Erythroblast (primary cell): Measurements from ENCODE around the gene NKX1-1.

Source experiments
- DNase-seq, 2 experiments: peaks; one replicate each; lab custom pipeline; 2025; lab: John Stamatoyannopoulos, UW
- GATA1 ChIP-seq: IDR thresholded peaks from 2 replicates; pipeline ENCODE4 v1.6.1; 2011; ENCODE audit warnings: low read depth, mild to moderate bottlenecking, control low read depth, low read length, moderate library complexity
- POLR2A ChIP-seq: IDR thresholded peaks from 2 replicates; pipeline ENCODE4 v1.6.1; 2011; ENCODE audit warnings: mild to moderate bottlenecking, low read length

The NKX1-1 gene

DNA sequence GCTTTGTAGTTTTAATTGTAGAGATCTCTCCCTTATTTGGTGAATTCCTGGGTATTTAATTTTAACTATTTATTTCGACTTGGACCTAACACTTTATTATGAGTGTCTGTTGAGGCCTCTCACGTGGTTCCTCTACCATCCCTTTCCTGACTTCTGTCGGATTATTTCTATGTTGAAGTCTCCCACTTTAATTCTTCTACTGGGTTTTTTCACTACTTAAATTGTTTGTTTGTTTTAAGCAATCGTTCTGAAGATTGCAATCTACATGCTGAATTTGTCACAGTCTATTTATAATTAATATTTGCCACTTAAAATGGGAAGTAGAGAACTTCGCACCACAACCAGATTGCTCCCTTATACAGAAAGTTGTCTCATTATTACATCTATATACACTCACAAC is 20.8 kb upstream of the NKX1-1 start:
- DNase-seq, result no peak
- no peak for TF ChIP-seq POLR2A
- TF ChIP-seq GATA1, result no peak

- TF ChIP-seq POLR2A (no peak), GATA1 (no peak)
- no peak for DNase-seq
These were observed 15.4 kb upstream of the NKX1-1 start for GRCh38 chr4:1421657-1422056.

GRCh38 chr4:1419708-1420107 is 13.5 kb upstream of the NKX1-1 start:
- no peak for TF ChIP-seq GATA1
- TF ChIP-seq POLR2A, result no peak
- DNase-seq, result no peak

DNA sequence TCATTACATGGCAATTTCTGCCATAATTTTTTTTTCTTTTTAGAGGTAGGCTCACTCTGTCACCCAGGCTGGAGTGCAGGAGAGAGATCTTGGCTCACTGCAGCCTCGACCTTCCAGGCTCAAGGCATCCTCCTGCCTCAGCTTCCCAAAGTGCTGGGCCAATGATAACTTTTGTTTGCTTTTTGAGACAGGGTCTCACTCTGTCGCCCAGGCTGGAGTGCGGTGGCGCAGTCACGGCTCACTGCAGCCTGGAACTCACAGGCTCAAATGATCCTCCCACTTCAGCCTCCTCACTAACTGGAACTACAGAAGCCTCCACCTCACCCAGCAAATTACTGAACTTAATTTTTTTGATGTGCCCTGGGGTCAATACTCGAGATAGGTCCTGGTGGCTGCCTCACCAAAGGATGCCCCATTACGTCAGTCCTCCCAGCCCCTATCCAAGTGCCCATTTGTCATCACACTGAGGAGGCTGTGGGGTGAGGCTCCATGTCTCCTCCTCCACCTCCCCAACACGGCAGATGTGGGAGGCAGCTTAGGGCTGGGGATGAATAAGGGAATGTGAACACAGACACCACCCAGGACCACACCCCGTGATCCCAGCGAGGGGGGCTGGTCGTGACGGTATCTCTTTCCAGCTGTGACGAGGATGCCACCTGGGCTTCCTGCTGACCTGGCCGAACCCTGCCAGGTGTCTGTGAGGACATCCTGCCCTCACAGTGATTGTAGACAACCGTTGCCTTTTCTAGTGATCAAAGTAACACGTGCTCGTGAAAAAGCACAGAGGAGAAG is 12.4 kb upstream of the NKX1-1 start:
- no peak for DNase-seq
- TF ChIP-seq POLR2A (no peak), GATA1 (no peak)

DNA sequence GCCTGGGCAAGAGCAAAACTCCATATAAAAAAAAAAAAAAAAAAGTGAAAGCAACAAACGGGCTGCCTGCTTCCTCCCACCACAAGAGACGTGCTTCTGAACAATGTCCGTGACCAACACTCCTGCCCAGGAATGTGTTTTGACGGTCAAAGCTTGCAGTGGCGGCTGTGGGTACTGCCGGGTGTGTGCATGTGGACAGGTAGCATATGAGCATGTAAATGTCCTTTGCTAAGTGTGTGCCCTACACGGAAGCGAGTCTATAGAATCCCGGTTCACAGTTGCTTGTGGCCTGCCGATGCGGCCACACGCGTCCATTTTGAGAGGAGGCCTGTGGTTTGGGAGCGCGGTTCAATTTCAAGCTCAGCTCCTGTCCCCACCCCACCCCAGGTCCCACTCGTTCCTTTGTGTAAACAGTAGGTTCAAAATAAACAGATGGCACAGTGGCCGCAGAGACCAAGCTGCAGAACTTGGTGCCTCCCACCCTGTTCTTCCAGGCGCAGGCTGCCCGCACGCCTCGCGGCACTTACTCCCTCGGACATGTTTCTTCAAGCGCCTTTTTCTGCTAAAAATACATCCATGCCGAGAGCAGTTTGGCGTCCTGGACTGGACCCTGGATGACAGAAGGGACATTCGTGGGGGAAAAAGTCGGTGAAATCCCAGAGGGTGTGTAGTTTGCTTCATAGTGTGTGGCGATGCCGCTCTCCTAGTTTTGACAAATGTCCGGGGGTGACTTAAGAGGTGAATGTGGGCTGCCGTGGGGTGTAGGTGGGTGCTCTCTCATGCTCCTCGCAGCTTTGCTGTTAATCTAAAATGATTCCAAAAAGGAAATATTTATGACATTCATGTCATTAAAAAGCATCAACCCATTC is 11.5 kb upstream of the NKX1-1 start:
- TF ChIP-seq GATA1 (no peak), POLR2A (no peak)
- no peak for DNase-seq

GRCh38 chr4:1416948-1417260 is 10.7 kb upstream of the NKX1-1 start:
- DNase-seq, result no peak
- TF ChIP-seq POLR2A (no peak), GATA1 (no peak)

DNA sequence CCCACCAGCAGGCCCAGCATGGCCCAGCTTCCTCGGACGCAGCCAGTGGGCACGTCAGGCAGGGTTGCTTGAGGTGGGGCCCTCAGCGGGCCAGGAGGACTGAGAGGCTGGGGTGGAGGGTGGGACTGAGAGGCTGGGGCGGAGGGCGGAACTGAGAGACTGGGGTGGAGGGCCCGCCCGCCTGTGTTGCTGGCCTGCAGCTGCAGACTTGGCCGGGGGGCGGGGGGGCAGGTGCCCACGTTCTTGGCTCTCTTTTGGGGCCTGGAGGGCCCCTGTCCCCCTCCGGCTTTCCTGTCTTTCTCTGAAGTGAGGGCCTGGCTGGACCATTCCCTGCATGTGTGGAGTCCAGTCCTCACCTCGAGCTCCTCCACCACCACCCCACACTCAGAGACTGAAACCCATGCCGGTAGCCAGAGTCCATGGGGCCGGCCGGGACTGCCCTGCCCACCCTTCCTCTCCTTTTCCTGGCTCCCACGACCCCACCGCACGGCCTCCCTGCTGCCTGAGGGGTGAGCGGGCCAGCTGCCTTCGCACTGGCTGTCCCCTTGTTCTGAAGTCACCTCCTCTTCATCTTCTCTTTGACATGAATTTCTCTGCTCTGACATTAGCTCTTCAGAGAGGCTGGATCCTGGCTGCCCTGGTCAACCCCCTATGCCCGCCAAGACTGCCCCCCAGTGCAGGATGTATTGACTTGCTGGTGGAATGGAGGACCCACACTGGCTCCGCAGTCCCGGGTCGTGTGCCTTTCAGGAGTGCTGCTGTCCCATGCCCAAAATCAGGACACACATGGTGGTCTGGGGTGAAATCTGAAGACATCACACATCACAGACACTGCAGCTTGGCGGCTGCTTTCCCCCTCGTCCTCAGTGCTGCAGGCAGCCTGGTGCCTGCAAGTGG is 10.1 kb upstream of the NKX1-1 start:
- TF ChIP-seq POLR2A (no peak), GATA1 (no peak)
- no peak for DNase-seq

DNA sequence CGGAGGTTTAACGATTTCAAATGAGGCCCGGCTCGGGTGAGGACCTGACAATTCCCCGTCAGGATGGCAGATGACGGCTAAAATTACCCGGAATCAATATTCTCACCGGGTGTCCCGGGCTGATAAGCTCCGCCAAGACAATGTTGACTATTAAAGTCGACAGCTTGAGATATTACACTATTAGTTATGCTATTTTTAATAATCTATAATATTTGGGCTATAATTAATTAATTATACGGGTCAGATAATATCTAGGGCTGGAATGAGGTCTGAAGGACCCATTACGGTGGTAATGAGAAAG is 9.4 kb upstream of the NKX1-1 start:
- TF ChIP-seq POLR2A, result no peak
- no peak for DNase-seq

DNA sequence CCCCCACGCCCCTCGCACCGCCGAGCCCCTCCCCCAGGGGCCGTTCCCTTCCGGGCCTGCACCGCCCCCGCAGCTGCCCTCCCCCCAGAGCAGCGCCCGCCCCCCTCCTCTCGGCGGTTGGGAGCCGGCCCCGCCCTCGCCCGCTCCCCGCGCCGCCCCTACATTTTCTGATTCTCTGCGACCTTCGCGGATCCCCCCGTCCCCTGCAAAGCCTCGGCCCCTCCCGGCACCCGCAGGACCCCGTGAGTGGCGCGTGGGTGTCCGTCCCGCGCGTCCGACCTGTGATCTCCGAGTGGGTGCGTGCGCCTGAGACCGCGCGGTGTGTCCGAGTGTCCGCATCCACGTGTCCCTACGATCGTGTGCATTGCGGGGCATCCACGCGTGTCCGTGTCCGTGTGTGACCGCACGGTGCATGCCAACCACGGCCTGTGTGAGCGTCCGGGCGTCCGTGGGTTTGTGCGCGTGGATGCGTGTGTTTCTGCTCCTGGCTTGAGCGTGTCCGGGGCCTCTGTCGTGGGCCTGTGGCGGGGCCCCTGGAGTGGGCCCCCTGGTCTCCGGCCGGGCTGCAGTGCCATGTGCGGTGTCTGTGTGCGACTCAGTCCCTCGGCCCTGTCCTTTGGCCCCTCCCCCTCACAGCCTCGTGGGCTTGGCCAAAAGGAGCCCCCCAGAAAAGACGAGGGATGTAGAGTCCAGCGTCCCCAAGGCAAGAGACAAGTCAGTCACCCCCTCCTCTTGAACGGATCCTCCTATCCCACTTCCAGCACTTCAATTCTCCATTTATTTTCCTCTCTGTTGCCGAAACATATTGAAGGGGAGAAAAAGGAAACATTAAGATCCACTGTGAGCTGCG is 8.8 kb upstream of the NKX1-1 start:
- DNase-seq, result no peak
- TF ChIP-seq GATA1 (no peak), POLR2A (no peak)

DNA sequence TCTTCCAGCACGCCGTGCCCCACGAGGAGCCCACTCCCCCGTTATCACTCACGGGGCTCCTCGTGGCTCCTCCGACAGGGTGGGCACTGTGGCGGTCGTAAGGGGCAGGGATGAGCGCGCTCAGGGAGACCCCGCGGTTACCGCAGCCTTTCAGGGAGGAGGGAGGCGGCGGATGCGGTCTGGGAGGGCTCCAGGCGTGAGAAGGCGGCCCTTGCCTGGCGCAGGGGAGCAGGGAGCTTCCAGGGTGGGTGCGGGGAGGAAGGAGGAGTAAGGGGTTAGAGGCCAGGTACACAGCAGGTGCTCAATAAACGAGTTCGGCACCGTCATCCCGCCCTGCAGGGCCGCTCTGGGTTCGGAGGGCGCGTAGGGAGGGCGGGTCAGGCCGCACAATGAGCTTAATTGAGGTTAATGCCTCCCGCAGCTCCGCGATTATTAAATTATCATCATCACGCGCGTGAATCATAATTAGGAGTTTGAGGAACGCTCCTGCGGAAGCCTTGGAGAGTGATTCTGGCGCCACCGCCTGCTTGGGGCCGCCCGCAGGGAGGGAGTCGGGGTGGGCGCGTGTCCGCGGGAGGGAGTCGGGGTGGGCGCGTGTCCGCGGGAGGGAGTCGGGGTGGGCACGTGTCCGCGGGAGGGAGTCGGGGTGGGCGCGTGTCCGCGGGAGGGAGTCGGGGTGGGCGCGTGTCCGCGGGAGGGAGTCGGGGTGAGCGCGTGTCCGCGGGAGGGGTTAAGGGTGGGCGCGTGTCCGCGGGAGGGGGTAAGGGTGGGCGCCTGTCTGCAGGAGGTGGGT is 7.6 kb upstream of the NKX1-1 start:
- DNase-seq, result no peak
- TF ChIP-seq GATA1 (no peak), POLR2A (no peak)

GRCh38 chr4:1413204-1413663 is 7.0 kb upstream of the NKX1-1 start:
- no peak for TF ChIP-seq POLR2A
- no peak for TF ChIP-seq GATA1
- DNase-seq, result no peak
